HFF-Myc (cell line): ENCODE measurements around the gene ELMO1.
A peak's percentile ranks its signal among the peaks of the same experiment; 100 is the strongest.

Source experiments
- DNase-seq: peaks from one replicate; pipeline ENCODE4 v3.0.0-alpha.2; 2011; ENCODE audit warnings: low read depth; ENCODE audit errors: extremely low read depth
- H3K4me3 ChIP-seq: replicated peaks from 2 replicates; pipeline ENCODE4 v1.5.1; 2011; ENCODE audit warnings: low read depth, mild to moderate bottlenecking, control low read depth, low read length
- TF ChIP-seq, protein P1 (sequence below): IDR thresholded peaks from 2 replicates; pipeline ENCODE4 v1.5.1; 2012; ENCODE audit warnings: mild to moderate bottlenecking, low read depth, low read length, control low read depth; ENCODE audit errors: missing control alignments

ELMO1 gene

GRCh38 chr7:37286454-37286832, 162.2 kb downstream of the ELMO1 start:
- DNase-seq: no peak
- no peak overlapping the region for H3K4me3 ChIP-seq
- TF ChIP-seq, protein P1, sequence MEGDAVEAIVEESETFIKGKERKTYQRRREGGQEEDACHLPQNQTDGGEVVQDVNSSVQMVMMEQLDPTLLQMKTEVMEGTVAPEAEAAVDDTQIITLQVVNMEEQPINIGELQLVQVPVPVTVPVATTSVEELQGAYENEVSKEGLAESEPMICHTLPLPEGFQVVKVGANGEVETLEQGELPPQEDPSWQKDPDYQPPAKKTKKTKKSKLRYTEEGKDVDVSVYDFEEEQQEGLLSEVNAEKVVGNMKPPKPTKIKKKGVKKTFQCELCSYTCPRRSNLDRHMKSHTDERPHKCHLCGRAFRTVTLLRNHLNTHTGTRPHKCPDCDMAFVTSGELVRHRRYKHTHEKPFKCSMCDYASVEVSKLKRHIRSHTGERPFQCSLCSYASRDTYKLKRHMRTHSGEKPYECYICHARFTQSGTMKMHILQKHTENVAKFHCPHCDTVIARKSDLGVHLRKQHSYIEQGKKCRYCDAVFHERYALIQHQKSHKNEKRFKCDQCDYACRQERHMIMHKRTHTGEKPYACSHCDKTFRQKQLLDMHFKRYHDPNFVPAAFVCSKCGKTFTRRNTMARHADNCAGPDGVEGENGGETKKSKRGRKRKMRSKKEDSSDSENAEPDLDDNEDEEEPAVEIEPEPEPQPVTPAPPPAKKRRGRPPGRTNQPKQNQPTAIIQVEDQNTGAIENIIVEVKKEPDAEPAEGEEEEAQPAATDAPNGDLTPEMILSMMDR: no peak

DNA sequence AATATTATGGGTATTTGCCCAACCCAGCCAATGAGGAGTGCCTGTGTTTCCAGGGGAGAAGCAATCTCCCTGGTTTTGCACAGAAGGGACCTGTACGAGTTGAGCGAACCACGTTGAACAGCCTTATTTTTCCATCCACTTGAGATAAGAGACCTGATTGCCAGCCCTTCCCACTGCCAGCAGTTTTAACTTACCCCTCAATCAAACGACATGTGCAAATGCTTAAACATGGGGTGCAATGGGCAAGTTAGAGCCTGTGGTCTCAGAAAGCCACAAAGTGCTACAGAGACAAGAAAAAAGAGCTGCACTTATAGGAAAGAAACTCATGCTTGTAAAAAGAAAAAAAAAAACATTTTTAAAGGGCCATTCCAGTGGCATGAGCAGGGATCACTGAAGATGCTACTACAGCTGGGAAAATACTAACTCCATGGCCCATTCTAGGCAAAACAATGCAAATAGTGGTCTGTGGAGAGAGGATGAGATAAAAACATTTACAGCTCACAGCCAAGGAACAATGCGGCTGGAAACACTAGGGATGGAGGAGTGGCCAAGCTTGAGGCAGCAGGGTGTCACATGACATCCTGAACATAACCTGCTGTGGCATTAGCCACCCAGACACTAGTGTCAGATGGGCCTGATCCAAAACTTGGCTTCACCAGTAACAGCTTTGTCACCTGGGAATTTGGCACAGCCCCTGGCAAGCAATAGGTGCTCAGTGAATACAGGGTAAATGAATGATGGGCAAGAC, 162.8 kb downstream of the ELMO1 start:
- TF ChIP-seq, protein P1: no peak

DNA sequence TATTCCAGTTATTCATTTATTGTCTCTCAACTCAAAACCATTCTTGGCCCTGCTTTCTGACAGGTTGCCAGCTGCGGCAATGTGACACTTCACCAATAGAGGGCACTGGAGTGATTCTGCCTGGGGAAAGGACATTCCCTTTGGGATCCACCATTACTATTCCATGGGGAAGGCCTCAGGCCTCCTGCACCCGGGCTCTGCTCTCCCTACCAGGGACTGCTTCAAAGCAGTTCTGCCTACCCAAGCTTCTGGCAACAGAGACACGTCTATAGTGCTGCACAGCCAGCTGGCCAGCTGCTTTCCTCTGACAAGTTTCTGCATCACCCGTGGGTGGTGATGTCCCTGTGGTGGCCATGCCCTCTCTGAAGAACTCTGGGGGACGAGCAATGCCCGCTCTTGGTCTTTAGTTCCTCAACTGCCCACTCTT, 163.8 kb downstream of the ELMO1 start:
- H3K4me3 ChIP-seq: no peak overlapping the region
- DNase-seq: no peak
- TF ChIP-seq, protein P1: peak; percentile 27

More for the DNA sequence above, 162.8 kb downstream of the ELMO1 start:
- DNase-seq: no peak
- no peak overlapping the region for H3K4me3 ChIP-seq

- DNase-seq: no peak
- TF ChIP-seq, protein P1: no peak
- no peak overlapping the region for H3K4me3 ChIP-seq
These were observed 164.4 kb downstream of the ELMO1 start for GRCh38 chr7:37284285-37284684.

DNA sequence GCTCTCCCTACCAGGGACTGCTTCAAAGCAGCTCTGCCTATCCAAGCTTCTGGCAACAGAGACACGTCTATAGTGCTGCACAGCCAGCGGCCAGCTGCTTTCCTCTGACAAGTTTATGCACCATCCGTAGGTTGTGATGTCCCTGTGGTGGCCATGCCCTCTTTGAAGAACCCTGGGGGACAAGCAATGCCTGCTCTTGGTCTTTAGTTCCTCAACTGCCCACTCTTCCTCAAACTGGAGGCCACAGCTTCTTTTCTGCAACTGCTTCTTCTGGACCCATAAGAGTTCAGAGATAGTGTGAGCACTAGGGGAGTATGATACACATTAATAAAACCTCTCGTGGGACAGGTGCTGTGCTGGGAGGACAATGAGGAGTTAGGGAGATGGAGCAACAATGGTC, 164.9 kb downstream of the ELMO1 start:
- no peak for DNase-seq
- no peak overlapping the region for H3K4me3 ChIP-seq
- TF ChIP-seq, protein P1: no peak

GRCh38 chr7:37282927-37283326, 165.7 kb downstream of the ELMO1 start:
- no peak overlapping the region for H3K4me3 ChIP-seq
- DNase-seq: no peak
- TF ChIP-seq, protein P1: no peak

- H3K4me3 ChIP-seq: no peak overlapping the region
- DNase-seq: no peak
- TF ChIP-seq, protein P1: no peak
These were observed 166.6 kb downstream of the ELMO1 start for GRCh38 chr7:37282093-37282444.
